Midbrain (tissue), 1 donor: ENCODE data around the gene SMPDL3B.

Experiments used
- DNase-seq: peaks from one replicate; lab custom pipeline; 2025; lab: John Stamatoyannopoulos, UW

Gene SMPDL3B

GRCh38 chr1:27934818-27935549 is at the start of gene SMPDL3B:
TSS of gene SMPDL3B (plus strand) at chr1:27935000. CDS start at chr1:27935184, 184 bp downstream.
- no peak for DNase-seq

GRCh38 chr1:27885114-27885528 is 49.7 kb upstream of the SMPDL3B start:
- peak; percentile 17 for DNase-seq

GRCh38 chr1:27885621-27886352 is 49.0 kb upstream of the SMPDL3B start:
- DNase-seq: no peak

- no peak for DNase-seq
Measured at GRCh38 chr1:27886353-27886679, 48.5 kb upstream of the SMPDL3B start.

GRCh38 chr1:27886744-27887143 is 48.1 kb upstream of the SMPDL3B start:
- no peak for DNase-seq

GRCh38 chr1:27887215-27888021 is 47.4 kb upstream of the SMPDL3B start:
- no peak for DNase-seq

- no peak for DNase-seq
Measured at GRCh38 chr1:27889506-27889905, 45.3 kb upstream of the SMPDL3B start.

GRCh38 chr1:27891196-27891889 is 43.5 kb upstream of the SMPDL3B start:
- no peak for DNase-seq

- DNase-seq: no peak
Measured at GRCh38 chr1:27894521-27894920, 40.3 kb upstream of the SMPDL3B start.

- DNase-seq: no peak
Measured at GRCh38 chr1:27906759-27907158, 28.0 kb upstream of the SMPDL3B start.

GRCh38 chr1:27912429-27912828 is 22.4 kb upstream of the SMPDL3B start:
- no peak for DNase-seq

GRCh38 chr1:27915082-27915575 is 19.7 kb upstream of the SMPDL3B start:
- no peak for DNase-seq

GRCh38 chr1:27922272-27922671 is 12.5 kb upstream of the SMPDL3B start:
- DNase-seq: no peak

GRCh38 chr1:27928216-27928954 is 6.4 kb upstream of the SMPDL3B start:
- DNase-seq: no peak

GRCh38 chr1:27931184-27931583 is 3.6 kb upstream of the SMPDL3B start:
- DNase-seq: no peak

GRCh38 chr1:27931759-27932158 is 3.0 kb upstream of the SMPDL3B start:
- DNase-seq: no peak

GRCh38 chr1:27935721-27936120 is 921 bp downstream of the SMPDL3B start:
- no peak for DNase-seq

- DNase-seq: no peak
Measured at GRCh38 chr1:27936370-27936769, 1.6 kb downstream of the SMPDL3B start.

- no peak for DNase-seq
Measured at GRCh38 chr1:27937524-27937836, 2.7 kb downstream of the SMPDL3B start.

- no peak for DNase-seq
Measured at GRCh38 chr1:27938488-27938887, 3.7 kb downstream of the SMPDL3B start.

GRCh38 chr1:27940297-27940696 is 5.5 kb downstream of the SMPDL3B start:
- peak; percentile 15 for DNase-seq
